Measurements from ENCODE around the gene ICAM4. TPM values are rescaled to one million over a fixed set of nuclear protein-coding genes. Genes with fewer than 3 reads are reported as not detected.
"Not testable (repeated sequence)": the region's sequence is repeated elsewhere in the genome, so short reads cannot be mapped to it uniquely, and the experiment has no call there.

The ICAM4 gene
- total RNA-seq, 1 experiment from 2014 or later, result 9.4 TPM

- CTCF ChIA-PET, result no interaction called here
Observed at GRCh38 chr19:10277795-10278589, 8.8 kb upstream of the ICAM4 start.

GRCh38 chr19:10278935-10279334 lies 7.8 kb upstream of the ICAM4 start:
- Histone ChIP-seq H3K4me1 (peaks cover 19% of the 10 kb centered on the region), H3K27me3 (replicated peaks; ENCODE audit: control insufficient read depth, insufficient read depth, low read length) (no peaks in the 10 kb centered on the region), H3K9me3 (no peaks in the 10 kb centered on the region), H3K36me3 (ENCODE audit: control insufficient read depth, insufficient read depth, low read length) (peaks cover 2% of the 10 kb centered on the region; the same call in 1 of the 2 replicates), H3K4me3 (ENCODE audit: low read depth, low read length) (no peak overlapping the region)
- ChIA-PET POLR2A (no interaction called here), CTCF (interaction anchor here (1.0 kb wide), 1 partner anchor 13 kb away, joined by 4 read pairs; no protein-coding TSS in a partner anchor)
- no peak overlapping the region for H3K27ac Mint-ChIP-seq (ENCODE audit: unreplicated experiment)
- H3K9me3 Mint-ChIP-seq (ENCODE audit: unreplicated experiment), result no peaks in the 10 kb centered on the region
- no peak for DNase-seq
- no peaks in the 10 kb centered on the region for H3K27me3 Mint-ChIP-seq (ENCODE audit: insufficient read depth, unreplicated experiment)
- no TSS peak for BruUV-seq (replicated peaks)
- H3K36me3 Mint-ChIP-seq (ENCODE audit: insufficient read depth, unreplicated experiment), result peaks cover 23% of the 10 kb centered on the region
- no peak for TF ChIP-seq CTCF (IDR thresholded peaks at IDR 0.05; ENCODE audit: insufficient read depth in 1 of 2, low read depth in 1 of 2, low read length in 1 of 2, severe bottlenecking in 1 of 2, unreplicated experiment in 1 of 2)
- intact Hi-C loops (cut with micrococcal nuclease; ENCODE audit: unreplicated experiment), result no loop called here
- peaks cover 11% of the 10 kb centered on the region for H3K4me1 Mint-ChIP-seq (ENCODE audit: low read depth, unreplicated experiment)
- H3K4me3 Mint-ChIP-seq (ENCODE audit: unreplicated experiment), result no peak overlapping the region

More at GRCh38 chr19:10277795-10278589, 8.8 kb upstream of the ICAM4 start:
- no peak for TF ChIP-seq CTCF (IDR thresholded peaks at IDR 0.05; ENCODE audit: insufficient read depth in 1 of 2, low read depth in 1 of 2, low read length in 1 of 2, severe bottlenecking in 1 of 2, unreplicated experiment in 1 of 2)
- Mint-ChIP-seq H3K27ac (ENCODE audit: unreplicated experiment) (peak overlapping the region; percentile 55), H3K27me3 (ENCODE audit: insufficient read depth, unreplicated experiment) (no peaks in the 10 kb centered on the region), H3K4me3 (ENCODE audit: unreplicated experiment) (no peak overlapping the region), H3K9me3 (ENCODE audit: unreplicated experiment) (no peaks in the 10 kb centered on the region), H3K36me3 (ENCODE audit: insufficient read depth, unreplicated experiment) (peaks cover 23% of the 10 kb centered on the region), H3K4me1 (ENCODE audit: low read depth, unreplicated experiment) (peaks cover 14% of the 10 kb centered on the region)
- Histone ChIP-seq H3K36me3 (ENCODE audit: control insufficient read depth, insufficient read depth, low read length) (no peaks in the 10 kb centered on the region), H3K27me3 (replicated peaks; ENCODE audit: control insufficient read depth, insufficient read depth, low read length) (no peaks in the 10 kb centered on the region), H3K4me3 (ENCODE audit: low read depth, low read length) (no peak overlapping the region), H3K4me1 (peaks cover 9% of the 10 kb centered on the region), H3K9me3 (no peaks in the 10 kb centered on the region)
- POLR2A ChIA-PET, result no interaction called here
- no peak for DNase-seq
- intact Hi-C loops (cut with micrococcal nuclease; ENCODE audit: unreplicated experiment), result no loop called here
- no TSS peak for BruUV-seq (replicated peaks)

- intact Hi-C loops (cut with micrococcal nuclease; ENCODE audit: unreplicated experiment), result no loop called here
- DNase-seq, result no peak
- no peaks in the 10 kb centered on the region for H3K9me3 ChIP-seq
- no TSS peak for BruUV-seq (replicated peaks)
- Mint-ChIP-seq H3K27ac (ENCODE audit: unreplicated experiment) (peak overlapping the region; percentile 63), H3K4me3 (ENCODE audit: unreplicated experiment) (no peak overlapping the region), H3K9me3 (ENCODE audit: unreplicated experiment) (no peaks in the 10 kb centered on the region), H3K4me1 (ENCODE audit: low read depth, unreplicated experiment) (peaks cover 7% of the 10 kb centered on the region), H3K36me3 (ENCODE audit: insufficient read depth, unreplicated experiment) (peaks cover 19% of the 10 kb centered on the region), H3K27me3 (ENCODE audit: insufficient read depth, unreplicated experiment) (no peaks in the 10 kb centered on the region)
- peaks cover 2% of the 10 kb centered on the region; the same call in 1 of the 2 replicates for H3K36me3 ChIP-seq (ENCODE audit: control insufficient read depth, insufficient read depth, low read length)
- H3K4me3 ChIP-seq (ENCODE audit: low read depth, low read length), result no peak overlapping the region
- H3K27me3 ChIP-seq (replicated peaks; ENCODE audit: control insufficient read depth, insufficient read depth, low read length), result no peaks in the 10 kb centered on the region
- peaks cover 20% of the 10 kb centered on the region for H3K4me1 ChIP-seq
- CTCF ChIA-PET, result interaction anchor here (0.7 to 1.2 kb wide), 4 partner anchors 10 to 109 kb away, joined by 3 to 5 read pairs (median 4); no protein-coding TSS in a partner anchor
- POLR2A ChIA-PET, result interaction anchor here (0.6 to 0.7 kb wide), 2 partner anchors 10 to 39 kb away, joined by 3 to 6 read pairs; partner anchors contain the start of gene ICAM5
- TF ChIP-seq CTCF (IDR thresholded peaks at IDR 0.05; ENCODE audit: insufficient read depth in 1 of 2, low read depth in 1 of 2, low read length in 1 of 2, severe bottlenecking in 1 of 2, unreplicated experiment in 1 of 2), result no peak
Observed at GRCh38 chr19:10279737-10280442, 6.9 kb upstream of the ICAM4 start.

GRCh38 chr19:10282043-10282442 lies 4.7 kb upstream of the ICAM4 start:
- H3K27me3 ChIP-seq (replicated peaks; ENCODE audit: control insufficient read depth, insufficient read depth, low read length); DNase-seq; POLR2A ChIA-PET; H3K36me3 ChIP-seq (ENCODE audit: control insufficient read depth, insufficient read depth, low read length); H3K9me3 ChIP-seq; H3K27me3 Mint-ChIP-seq (ENCODE audit: insufficient read depth, unreplicated experiment); BruUV-seq (replicated peaks); H3K4me3 Mint-ChIP-seq (ENCODE audit: unreplicated experiment); intact Hi-C loops (cut with micrococcal nuclease; ENCODE audit: unreplicated experiment); H3K4me3 ChIP-seq (ENCODE audit: low read depth, low read length); H3K9me3 Mint-ChIP-seq (ENCODE audit: unreplicated experiment); H3K27ac Mint-ChIP-seq (ENCODE audit: unreplicated experiment): not testable (repeated sequence)
- peaks cover 23% of the 10 kb centered on the region for H3K36me3 Mint-ChIP-seq (ENCODE audit: insufficient read depth, unreplicated experiment)
- peaks cover 34% of the 10 kb centered on the region for H3K4me1 ChIP-seq
- CTCF ChIA-PET, result interaction anchor here (1.1 kb wide), 1 partner anchor 13 kb away, joined by 3 read pairs; no protein-coding TSS in a partner anchor
- H3K4me1 Mint-ChIP-seq (ENCODE audit: low read depth, unreplicated experiment), result peaks cover 17% of the 10 kb centered on the region
